Body of pancreas (tissue), 4 donors: ENCODE data around the gene MYO1A. TPM values are rescaled to one million over a fixed set of nuclear protein-coding genes. Genes with fewer than 3 reads are reported as not detected.
"Not testable (repeated sequence)": the region's sequence is repeated elsewhere in the genome, so short reads cannot be mapped to it uniquely, and the experiment has no call there.

Experiments
- ATAC-seq: fragments of 150-250 bp; one replicate; pipeline ENCODE4 v1.9.1; 2016
- DNase-seq, 4 donors: peaks; one replicate each; pipeline ENCODE4 v3.0.0-alpha.2; 2019
- H3K27ac ChIP-seq, 4 donors: fragments of 200-600 bp; sonication (generic); 1 replicate in 3 of 4; 2 replicates in 1 of 4; pipeline versions ENCODE4 v1.5.1 to v1.6.1; 2016 to 2019; ENCODE audit warnings: mild to moderate bottlenecking in 1 of 4, mixed read lengths in 1 of 4, moderate library complexity in 1 of 4
- H3K27me3 ChIP-seq, 2 donors: fragments of 200-600 bp; sonication (generic); one replicate each; pipeline ENCODE4 v1.6.0; 2016; ENCODE audit warnings: mild to moderate bottlenecking in 1 of 2
- H3K36me3 ChIP-seq, 2 donors: fragments of 200-600 bp; sonication (generic); replicated peaks in 1 of 2; 2 replicates each; pipeline ENCODE4 v1.5.1; 2016; ENCODE audit warnings: low read depth in 2 of 2; ENCODE audit not compliant: insufficient read depth in 1 of 2
- H3K4me1 ChIP-seq: fragments of 200-600 bp; sonication (generic); one replicate; pipeline ENCODE4 v1.6.0; 2016
- H3K4me3 ChIP-seq, 2 donors: fragments of 200-600 bp; sonication (generic); 1 replicate in 1 of 2; 2 replicates in 1 of 2; pipeline ENCODE4 v1.5.1; 2016 to 2019
- H3K9me3 ChIP-seq, 3 donors: fragments of 200-600 bp; sonication (generic); 1 replicate in 2 of 3; 2 replicates in 1 of 3; pipeline ENCODE4 v1.5.1; 2016
- POLR2A ChIP-seq, 3 donors: fragments of 450-650 bp; IDR thresholded peaks; one replicate each; pipeline ENCODE4 v1.6.1; 2016; ENCODE audit warnings: antibody characterized with exemption in 3 of 3, mild to moderate bottlenecking in 2 of 3
- WGBS, 2 donors: methylation state at CpG; one replicate each; pipeline ENCODE4 v1.1.5; 2017; 5-methylcytosine and 5-hydroxymethylcytosine counted together
- intact Hi-C: fragments of 100-400 bp; cut with DNase I; formaldehyde crosslinking; loops from one replicate; pipeline ENCODE4 v1.15.1; 2023
- total RNA-seq, 2 donors: library from RNA; depleted of rRNA; stranded (reverse); fragments of >200 nt; gene quantifications; one replicate each; pipeline ENCODE4 v1.1.0, GENCODE V29; 2016
- TF ChIP-seq, protein P1 (sequence below), 7 experiments: fragments of 450-650 bp in 4 of 7; fragments of 200-600 bp in 3 of 7; sonication (generic) in 3 of 7; IDR thresholded peaks; one replicate each; pipeline ENCODE4 v1.5.1; 2016 to 2019; ENCODE audit warnings: antibody characterized with exemption in 7 of 7

MYO1A gene
- total RNA-seq, 2 donors from 2014 or later, result 1.8 TPM; not detected in 1

DNA sequence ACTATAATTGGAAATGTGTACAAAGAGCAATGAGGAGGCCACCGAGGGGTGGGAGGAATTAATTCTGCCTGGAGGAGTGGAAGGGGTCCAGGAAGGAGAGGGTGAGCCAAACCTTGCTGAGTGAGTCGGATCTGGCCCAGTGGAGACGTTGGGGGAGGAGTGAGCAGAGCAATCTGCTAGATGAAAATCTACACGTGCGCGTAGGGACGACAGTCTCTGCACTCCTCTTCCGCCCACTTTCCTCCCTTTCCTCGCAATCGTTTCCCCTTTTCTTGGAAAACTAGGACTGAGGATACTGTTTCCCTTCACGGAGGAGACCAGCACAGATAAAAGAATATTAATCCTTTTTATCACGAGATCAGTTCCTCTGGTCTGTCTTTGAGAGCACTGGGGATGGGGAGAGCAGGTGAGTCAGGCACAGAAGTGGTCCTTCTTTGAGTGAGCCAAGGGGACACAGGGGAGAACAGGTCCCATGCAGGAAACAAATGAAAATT, 36.1 kb upstream of the MYO1A start:
- WGBS, 2 donors, result 43 to 44% methylated on average over 12 of the region's 12 CpGs
- H3K27ac ChIP-seq, result peak overlapping the region; percentile 28 to 97 (median 96)
- no peak for ATAC-seq
- no peak overlapping the region for H3K4me3 ChIP-seq
- peak in 2 of 4 donors; percentile 33 to 40 for DNase-seq
- no peaks in the 10 kb centered on the region for H3K36me3 ChIP-seq
- TF ChIP-seq POLR2A (IDR thresholded peaks at IDR 0.05), result no peak
- TF ChIP-seq, protein P1, sequence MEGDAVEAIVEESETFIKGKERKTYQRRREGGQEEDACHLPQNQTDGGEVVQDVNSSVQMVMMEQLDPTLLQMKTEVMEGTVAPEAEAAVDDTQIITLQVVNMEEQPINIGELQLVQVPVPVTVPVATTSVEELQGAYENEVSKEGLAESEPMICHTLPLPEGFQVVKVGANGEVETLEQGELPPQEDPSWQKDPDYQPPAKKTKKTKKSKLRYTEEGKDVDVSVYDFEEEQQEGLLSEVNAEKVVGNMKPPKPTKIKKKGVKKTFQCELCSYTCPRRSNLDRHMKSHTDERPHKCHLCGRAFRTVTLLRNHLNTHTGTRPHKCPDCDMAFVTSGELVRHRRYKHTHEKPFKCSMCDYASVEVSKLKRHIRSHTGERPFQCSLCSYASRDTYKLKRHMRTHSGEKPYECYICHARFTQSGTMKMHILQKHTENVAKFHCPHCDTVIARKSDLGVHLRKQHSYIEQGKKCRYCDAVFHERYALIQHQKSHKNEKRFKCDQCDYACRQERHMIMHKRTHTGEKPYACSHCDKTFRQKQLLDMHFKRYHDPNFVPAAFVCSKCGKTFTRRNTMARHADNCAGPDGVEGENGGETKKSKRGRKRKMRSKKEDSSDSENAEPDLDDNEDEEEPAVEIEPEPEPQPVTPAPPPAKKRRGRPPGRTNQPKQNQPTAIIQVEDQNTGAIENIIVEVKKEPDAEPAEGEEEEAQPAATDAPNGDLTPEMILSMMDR (IDR thresholded peaks at IDR 0.05), result no peak
- H3K4me1 ChIP-seq, result peaks cover 36% of the 10 kb centered on the region
- intact Hi-C loops, result no loop called here
- H3K9me3 ChIP-seq, result no peaks in the 10 kb centered on the region
- no peaks in the 10 kb centered on the region for H3K27me3 ChIP-seq

DNA sequence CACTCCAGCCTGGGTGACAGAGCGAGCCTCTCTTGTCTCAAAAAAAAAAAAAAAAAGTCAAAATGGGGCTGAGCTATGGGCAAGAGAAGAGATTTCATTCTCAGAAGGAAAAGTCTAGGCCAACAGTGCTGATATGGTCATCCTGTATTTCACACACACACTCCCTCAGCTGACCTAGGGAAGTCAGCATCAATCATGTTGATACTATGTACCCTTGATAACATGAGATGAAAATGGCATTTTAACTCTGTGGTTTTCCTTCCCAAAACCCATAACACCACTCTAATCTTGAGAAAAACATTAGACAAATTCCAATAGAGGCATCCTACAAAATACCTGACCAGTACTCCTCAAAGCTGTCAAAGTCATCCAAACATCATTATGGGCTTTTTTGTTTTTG, 30.9 kb upstream of the MYO1A start:
- WGBS, 2 donors, result 92 to 100% methylated on average over 1 of the region's 1 CpG
- DNase-seq (no peak), ATAC-seq (no peak)
- Histone ChIP-seq H3K4me1 (peaks cover 18% of the 10 kb centered on the region), H3K27me3 (no peaks in the 10 kb centered on the region), H3K4me3 (no peak overlapping the region), H3K9me3 (no peaks in the 10 kb centered on the region), H3K36me3 (no peaks in the 10 kb centered on the region), H3K27ac (no peak overlapping the region)
- intact Hi-C loops, result no loop called here
- TF ChIP-seq, protein P1 (IDR thresholded peaks at IDR 0.05), result no peak
- no peak for TF ChIP-seq POLR2A (IDR thresholded peaks at IDR 0.05)

DNA sequence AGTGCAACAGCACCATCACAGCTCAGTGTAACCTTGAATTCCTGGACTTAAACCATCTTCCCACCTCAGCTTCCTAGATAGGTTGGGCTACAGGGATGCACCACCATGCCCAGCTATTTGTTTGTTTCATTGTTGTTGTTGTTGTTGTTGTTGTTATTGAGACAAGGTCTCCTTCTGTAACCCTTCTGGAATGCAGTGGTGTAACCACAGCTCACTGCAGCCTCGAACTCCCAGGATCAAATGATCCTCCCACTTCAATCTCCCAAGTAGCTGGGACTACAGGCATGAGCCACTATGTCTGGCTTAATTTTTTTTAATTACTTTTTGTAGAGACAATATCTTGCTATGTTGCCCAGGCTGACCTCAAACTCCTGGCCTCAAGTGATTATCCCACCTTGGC, 29.9 kb upstream of the MYO1A start:
- H3K9me3 ChIP-seq, result no peaks in the 10 kb centered on the region
- 79 to 88% methylated on average over 1 of the region's 1 CpG for whole genome bisulfite sequencing, 2 donors
- TF ChIP-seq POLR2A (IDR thresholded peaks at IDR 0.05), result no peak
- TF ChIP-seq, protein P1 (IDR thresholded peaks at IDR 0.05), result no peak
- ATAC-seq (no peak), DNase-seq (no peak)
- intact Hi-C loops, result no loop called here
- no peaks in the 10 kb centered on the region for H3K36me3 ChIP-seq
- H3K27me3 ChIP-seq, result no peaks in the 10 kb centered on the region
- no peak overlapping the region for H3K4me3 ChIP-seq
- H3K4me1 ChIP-seq, result peaks cover 14% of the 10 kb centered on the region
- H3K27ac ChIP-seq, result no peak overlapping the region

DNA sequence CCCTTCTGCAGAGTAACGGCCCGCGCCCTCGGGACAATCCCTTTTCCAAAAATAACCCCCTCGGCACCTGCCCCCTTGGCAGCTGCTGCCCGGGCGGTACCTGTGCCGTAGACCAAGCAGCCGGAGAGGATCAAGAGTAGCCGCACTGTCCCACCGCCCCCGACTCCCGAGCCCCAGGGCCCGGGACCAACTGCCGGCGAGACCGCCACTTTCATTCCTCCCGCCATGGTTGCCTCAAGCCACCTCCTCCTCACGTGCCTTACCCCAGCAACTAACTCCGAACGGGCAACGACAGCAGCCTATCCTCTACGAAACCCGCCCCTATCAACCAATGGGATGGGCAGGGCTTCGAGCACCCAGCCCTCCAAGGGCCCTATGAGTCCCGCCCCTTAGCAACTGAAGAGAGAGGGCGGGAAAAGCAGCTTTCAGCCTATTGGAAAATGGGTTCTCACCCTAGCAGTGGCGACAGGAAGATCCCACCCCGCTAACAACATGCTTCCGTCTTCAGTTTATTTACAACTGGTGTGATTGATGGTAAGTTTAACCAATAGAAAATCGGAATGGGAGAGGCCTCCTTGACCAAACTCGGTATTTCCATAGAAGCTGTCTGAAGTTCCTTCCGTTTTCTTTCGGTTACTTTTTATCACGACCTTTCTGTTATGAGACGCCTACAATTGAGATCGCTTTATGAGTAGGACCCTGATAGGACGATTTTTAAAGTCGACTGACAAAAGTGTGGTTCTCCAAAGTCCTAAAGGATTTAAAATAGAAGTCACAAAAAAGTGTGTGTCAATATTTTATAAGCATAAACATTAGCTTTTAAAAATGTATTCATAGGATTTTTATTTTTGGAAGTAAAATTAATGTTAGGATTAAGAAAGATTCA, 28.8 kb upstream of the MYO1A start, which contains the start of gene NEMP1:
Gene NEMP1, minus strand, starts transcription at position 273 of the 886 bp plus-strand sequence. Its CDS starts 46 bp downstream, at position 227.
- no peaks in the 10 kb centered on the region for H3K9me3 ChIP-seq
- DNase-seq (peak; percentile 96 to 99 (median 98)), ATAC-seq (peak; percentile 100)
- H3K4me1 ChIP-seq, result peaks cover 14% of the 10 kb centered on the region
- H3K27me3 ChIP-seq, result no peaks in the 10 kb centered on the region
- peak in 2 of 3 donors; percentile 45 to 47 for TF ChIP-seq POLR2A (IDR thresholded peaks at IDR 0.05)
- TF ChIP-seq, protein P1 (IDR thresholded peaks at IDR 0.05), result no peak
- intact Hi-C loops, result no loop called here
- peak within 1 kb of the TSS; percentile 39 to 86 (median 62) for H3K27ac ChIP-seq
- WGBS, 2 donors, result 0 to 1% methylated on average over 29 to 39 of the region's 39 CpGs
- no peaks in the 10 kb centered on the region for H3K36me3 ChIP-seq
- peak within 1 kb of the TSS; percentile 42 to 75 for H3K4me3 ChIP-seq

DNA sequence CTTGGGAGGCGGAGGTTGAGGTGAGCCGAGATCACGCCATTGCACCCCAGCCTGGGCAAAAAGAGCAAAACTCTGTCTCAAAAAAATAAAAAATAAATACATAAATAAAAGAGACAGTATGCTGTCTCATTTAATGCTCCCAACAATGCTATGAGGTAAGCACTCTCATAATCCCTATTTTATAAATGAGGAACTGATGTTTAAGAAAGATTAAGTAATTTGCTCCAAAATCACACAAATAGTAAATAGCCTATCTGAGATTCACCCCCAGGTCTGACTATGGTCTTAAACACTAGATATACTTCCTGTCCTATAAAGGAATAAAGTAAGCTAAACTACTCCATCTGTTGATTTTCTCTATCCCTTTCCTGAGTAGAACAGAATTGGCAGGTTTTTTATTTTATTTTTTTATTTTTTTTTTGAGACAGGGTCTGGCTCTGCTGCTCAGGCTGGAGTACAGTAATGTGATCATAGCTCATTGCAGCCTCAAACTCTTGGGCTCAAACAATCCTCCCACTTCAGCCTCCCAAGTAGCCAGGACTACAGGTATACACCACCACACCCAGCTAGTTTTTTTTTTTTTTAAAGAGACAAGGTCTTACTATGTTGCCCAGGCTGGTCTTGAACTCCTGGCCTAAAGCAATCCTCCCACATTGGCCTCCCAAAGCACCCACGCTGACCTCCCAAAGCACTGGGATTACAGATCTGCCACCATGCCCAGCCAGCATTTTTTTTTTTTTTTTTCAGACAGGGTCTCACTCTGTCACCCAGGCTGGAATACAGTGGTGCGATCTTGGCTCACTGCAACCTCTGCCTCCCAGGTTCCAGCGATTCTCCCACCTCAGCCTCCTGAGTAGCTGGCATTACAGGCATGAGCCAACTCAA, 23.9 kb upstream of the MYO1A start:
- intact Hi-C loops, result loop anchor here (5.0 kb wide), 1 partner anchor 33 kb away; no protein-coding TSS in a partner anchor
- not testable (repeated sequence) for DNase-seq, H3K4me3 ChIP-seq, H3K27me3 ChIP-seq, ATAC-seq, H3K9me3 ChIP-seq, H3K36me3 ChIP-seq, H3K27ac ChIP-seq
- H3K4me1 ChIP-seq, result peaks cover 16% of the 10 kb centered on the region
- WGBS, 2 donors, result 96 to 99% methylated on average over 6 of the region's 6 CpGs
